Brain microvascular endothelial cell (primary cell): ENCODE data around the gene GUK1.
A peak's percentile ranks its signal among the peaks of the same experiment; 100 is the strongest.

Experiments
- DNase-seq: peaks from one replicate; pipeline ENCODE4 v3.0.0-alpha.2; 2020
- H3K27ac ChIP-seq: fragments of 250-450 bp; sonication (Bioruptor Pico); 2 replicates; pipeline ENCODE4 v1.5.1; 2020; ENCODE audit warnings: mild to moderate bottlenecking, moderate library complexity
- H3K27me3 ChIP-seq: fragments of 250-450 bp; sonication (Bioruptor Pico); replicated peaks from 2 replicates; pipeline ENCODE4 v1.5.1; 2020; ENCODE audit warnings: mild to moderate bottlenecking
- H3K36me3 ChIP-seq: fragments of 250-450 bp; sonication (Bioruptor Pico); replicated peaks from 2 replicates; pipeline ENCODE4 v1.5.1; 2020; ENCODE audit warnings: mild to moderate bottlenecking
- H3K4me3 ChIP-seq: 2 replicates; pipeline ENCODE4 v1.5.1; 2011; ENCODE audit warnings: low read depth, mild to moderate bottlenecking, control low read depth, low read length, moderate library complexity
- CTCF ChIP-seq: IDR thresholded peaks from 2 replicates; pipeline ENCODE4 v1.5.1; 2011; ENCODE audit warnings: low read depth, mild to moderate bottlenecking, moderate library complexity, low read length, control low read depth, inconsistent platforms; ENCODE audit errors: missing control alignments
- in situ Hi-C: cut with HindIII; loops from 2 replicates; pipeline ENCODE4 v1.10.0; 2017; ENCODE audit warnings: low sequenced_read_pairs, low pct_ligation_motif_present

GUK1 gene

DNA sequence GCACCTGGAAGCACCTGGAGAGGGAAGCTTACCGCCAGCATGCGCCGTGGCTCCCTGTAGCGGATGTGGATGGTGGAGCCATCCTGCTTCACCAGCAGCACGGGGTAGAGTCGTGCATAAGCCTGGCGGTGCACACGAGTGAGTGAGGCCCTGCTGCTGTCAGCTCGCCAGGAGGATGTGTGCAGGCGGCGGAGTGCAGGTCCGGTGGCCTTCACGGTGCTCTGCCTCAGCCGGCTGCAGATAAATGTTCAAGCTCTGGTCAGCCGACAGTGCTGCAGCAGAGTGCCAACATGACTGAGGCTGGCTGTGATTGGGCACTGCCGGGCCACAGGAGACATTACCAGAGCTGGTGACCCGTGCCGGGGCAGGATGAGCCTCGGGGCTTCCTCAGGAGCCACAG is 32.4 kb upstream of the GUK1 start:
- no peak for TF ChIP-seq CTCF
- DNase-seq = no peak
- Histone ChIP-seq H3K27me3 (no peaks in the 10 kb centered on the region), H3K4me3 (no peak overlapping the region), H3K27ac (no peak overlapping the region), H3K36me3 (peaks cover 6% of the 10 kb centered on the region)
- in situ Hi-C loops = no loop called here

DNA sequence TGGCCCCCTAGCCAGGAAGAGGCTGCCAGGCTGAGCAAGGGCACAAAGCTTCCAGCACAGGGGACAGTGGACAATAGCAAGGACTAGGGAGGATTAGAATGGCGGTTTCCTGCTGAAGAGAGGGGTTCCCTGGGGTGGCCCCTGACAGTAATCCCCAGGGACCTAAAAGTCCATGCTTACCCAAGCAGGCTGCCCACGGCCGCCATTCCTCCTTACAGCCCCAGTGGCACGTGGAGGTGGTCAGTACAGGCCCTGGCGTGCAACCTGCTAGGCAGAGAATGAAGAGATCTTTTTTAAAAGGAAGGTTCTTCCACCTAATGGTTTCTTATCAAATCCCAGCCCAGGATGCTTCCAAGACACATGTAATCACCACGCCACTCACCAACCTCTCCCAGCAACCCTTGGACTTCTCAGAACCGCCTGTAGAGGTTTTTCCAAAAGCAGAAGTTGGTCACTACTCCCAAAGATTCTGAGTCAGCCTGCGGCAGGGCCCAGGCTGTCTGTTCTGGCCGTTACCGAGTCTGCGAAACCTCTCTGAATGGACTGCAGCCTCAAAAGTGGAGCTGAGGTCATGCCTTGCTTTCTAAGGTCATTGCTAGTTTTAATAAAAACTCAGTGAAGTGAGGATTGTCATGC is 31.9 kb upstream of the GUK1 start:
- H3K27ac ChIP-seq = no peak overlapping the region
- H3K27me3 ChIP-seq = no peaks in the 10 kb centered on the region
- H3K36me3 ChIP-seq = peaks cover 6% of the 10 kb centered on the region
- H3K4me3 ChIP-seq = peak overlapping the region; percentile 93
- TF ChIP-seq CTCF = no peak
- in situ Hi-C loops = no loop called here
- no peak for DNase-seq

GRCh38 chr1:228108742-228109072 is 31.4 kb upstream of the GUK1 start:
- H3K27me3 ChIP-seq = no peaks in the 10 kb centered on the region
- no peak for TF ChIP-seq CTCF
- H3K4me3 ChIP-seq = peak overlapping the region; percentile 93
- no peak for DNase-seq
- H3K27ac ChIP-seq = peak overlapping the region; percentile 62
- H3K36me3 ChIP-seq = peaks cover 6% of the 10 kb centered on the region
- in situ Hi-C loops = no loop called here

DNA sequence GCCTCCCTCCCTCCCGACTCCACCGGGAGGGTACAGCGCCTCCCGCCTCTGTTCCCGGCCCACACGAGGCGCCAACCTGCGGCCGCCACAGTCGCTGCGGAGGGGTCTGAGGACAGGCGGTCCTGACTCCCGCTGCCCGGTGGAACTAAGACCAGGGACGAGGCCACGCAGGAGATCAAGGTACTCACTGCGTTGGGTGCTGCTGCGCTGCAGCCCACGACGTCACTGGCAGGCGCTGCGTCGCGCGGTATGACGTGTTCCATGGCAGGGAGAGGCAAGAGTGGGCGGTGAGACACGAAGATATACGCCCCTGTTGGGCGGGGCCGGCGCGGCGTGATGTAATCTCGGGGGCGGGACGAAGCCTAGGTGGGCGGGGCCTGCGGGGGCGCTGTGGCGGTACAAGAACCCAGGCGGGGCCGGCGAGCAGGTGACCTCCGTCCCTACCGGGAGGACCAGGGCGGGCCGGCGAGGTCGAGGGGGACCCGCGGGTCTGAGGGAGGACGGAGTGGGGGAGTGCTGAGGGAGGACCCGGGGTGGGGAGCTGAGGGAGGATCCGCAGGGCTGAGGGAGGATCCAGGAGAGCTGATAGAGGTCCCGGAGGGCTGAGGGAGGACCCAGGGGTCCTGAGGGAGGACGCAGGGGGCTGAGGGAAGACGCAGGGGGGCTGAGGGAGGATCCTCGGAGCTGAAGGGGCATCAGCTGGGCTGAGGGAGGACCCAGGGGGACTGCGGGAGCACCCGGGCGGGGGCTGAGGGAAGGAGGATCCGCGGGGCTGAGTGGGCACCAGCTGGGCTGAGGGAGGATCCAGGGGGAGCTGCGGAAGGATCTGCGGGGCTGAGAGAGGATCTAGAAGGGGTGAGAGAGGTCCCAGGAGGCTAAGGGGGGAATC is 30.8 kb upstream of the GUK1 start, which contains the start of gene MRPL55:
Gene MRPL55 (minus strand): TSS at position 227 of the 889 bp plus-strand sequence. CDS start 1,039 bp downstream, outside the sequence.
- peak within 1 kb of the TSS; percentile 93 for H3K4me3 ChIP-seq
- peak within 1 kb of the TSS; percentile 62 for H3K27ac ChIP-seq
- peaks cover 6% of the 10 kb centered on the region for H3K36me3 ChIP-seq
- DNase-seq = peak; percentile 97
- no peak for TF ChIP-seq CTCF
- in situ Hi-C loops = no loop called here
- no peaks in the 10 kb centered on the region for H3K27me3 ChIP-seq

DNA sequence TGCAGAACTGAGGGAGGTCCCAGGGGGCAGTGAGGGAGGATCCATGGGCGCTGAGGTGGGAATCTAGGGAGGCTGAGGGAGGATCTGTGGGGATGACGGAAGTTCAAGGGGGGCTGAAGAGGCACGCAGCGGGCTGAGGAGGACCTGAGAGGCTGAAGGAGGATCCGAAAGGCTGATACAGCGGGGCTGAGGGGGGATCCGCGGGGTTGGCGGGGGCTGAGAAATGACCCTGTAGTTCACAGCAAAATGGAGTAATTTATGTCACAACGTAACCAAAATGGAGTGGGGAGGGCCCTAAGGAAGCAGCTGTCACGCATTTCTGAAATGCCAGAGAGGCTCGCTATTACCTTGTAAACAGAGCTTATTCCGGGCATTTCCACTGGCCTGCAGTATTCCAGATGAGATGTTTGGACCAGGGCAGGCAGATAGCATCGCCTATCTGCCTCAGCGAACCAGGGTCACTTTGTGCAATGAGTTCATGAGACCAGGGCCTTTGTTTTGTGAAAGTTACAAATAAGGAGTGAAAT is 30.1 kb upstream of the GUK1 start:
- Histone ChIP-seq H3K4me3 (peak overlapping the region; percentile 93), H3K27me3 (no peaks in the 10 kb centered on the region), H3K36me3 (peaks cover 6% of the 10 kb centered on the region), H3K27ac (no peak overlapping the region)
- TF ChIP-seq CTCF = no peak
- no peak for DNase-seq
- in situ Hi-C loops = no loop called here
